ENCODE measurements around the gene PCIF1. TPM values are rescaled to one million over a fixed set of nuclear protein-coding genes. Genes with fewer than 3 reads are reported as not detected.

The PCIF1 gene
- total RNA-seq, 1 experiment from 2014 or later = 18.4 TPM

- Histone ChIP-seq H3K27me3 (ENCODE audit: low read length) (no peaks in the 10 kb centered on the region), H3K9ac (ENCODE audit: low read length) (peak overlapping the region; percentile 63), H3K9me3 (ENCODE audit: low read length) (no peaks in the 10 kb centered on the region), H3K4me1 (ENCODE audit: insufficient read depth, low read length) (0 out of 2 replicates have a peak, but pooled peaks cover 9% of the 10 kb centered on the region), H3K9me2 (replicated peaks; ENCODE audit: low read length) (no peaks in the 10 kb centered on the region), H3F3A (ENCODE audit: low read length, unreplicated experiment) (no peaks in the 10 kb centered on the region), H3K4me2 (ENCODE audit: low read length) (peak overlapping the region; percentile 84), H4K20me1 (ENCODE audit: low read length) (no peaks in the 10 kb centered on the region), H3K4me3 (ENCODE audit: low read length) (peak overlapping the region; percentile 65), H3K36me3 (ENCODE audit: low read depth, low read length) (no peaks in the 10 kb centered on the region), H3K27ac (ENCODE audit: low read length) (no peak overlapping the region), H3K79me2 (ENCODE audit: low read length) (no peaks in the 10 kb centered on the region), H2AFZ (ENCODE audit: low read length) (peak overlapping the region; percentile 53)
- ATAC-seq (no peak), DNase-seq (no peak)
- no peak for TF ChIP-seq EZH2 (IDR thresholded peaks at IDR 0.05; ENCODE audit: low read length, unreplicated experiment)
- intact Hi-C loops (cut with micrococcal nuclease) = no loop called here
- ChIA-PET POLR2A (ENCODE audit: unreplicated experiment) (interaction anchor here (0.5 kb wide), 1 partner anchor 23 kb away, joined by 5 read pairs; no protein-coding TSS in a partner anchor), CTCF (no interaction called here)
- no TSS peak for BruUV-seq (replicated peaks)
Measured at GRCh38 chr20:45912344-45912682, 22.2 kb upstream of the PCIF1 start.

DNA sequence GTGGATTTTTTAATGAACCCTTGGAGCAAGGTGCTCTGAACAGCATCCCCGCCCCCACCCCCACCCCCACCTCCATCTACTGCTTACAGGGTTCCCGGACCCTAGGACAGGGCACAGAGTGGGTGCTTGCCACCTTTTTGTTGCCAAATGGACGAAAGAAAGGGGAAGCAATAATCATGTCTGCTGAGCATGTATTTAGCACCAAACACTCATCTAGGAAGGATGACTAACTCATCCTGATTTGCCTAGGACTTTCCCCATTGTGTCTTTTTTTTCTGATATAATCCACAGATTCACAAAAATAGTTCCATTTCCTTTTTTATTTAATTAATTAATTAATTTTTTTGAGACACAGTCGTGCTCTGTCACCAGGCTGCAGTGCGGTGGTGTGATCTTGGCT lies 21.4 kb upstream of the PCIF1 start:
- H3K79me2 ChIP-seq (ENCODE audit: low read length) = no peaks in the 10 kb centered on the region
- H3K27me3 ChIP-seq (ENCODE audit: low read length) = no peaks in the 10 kb centered on the region
- ATAC-seq (no peak), DNase-seq (no peak)
- no peaks in the 10 kb centered on the region for H3K36me3 ChIP-seq (ENCODE audit: low read depth, low read length)
- H2AFZ ChIP-seq (ENCODE audit: low read length) = no peak overlapping the region
- no peak overlapping the region for H3K4me2 ChIP-seq (ENCODE audit: low read length)
- no peak overlapping the region for H3K27ac ChIP-seq (ENCODE audit: low read length)
- H3K9me3 ChIP-seq (ENCODE audit: low read length) = no peaks in the 10 kb centered on the region
- TF ChIP-seq EZH2 (IDR thresholded peaks at IDR 0.05; ENCODE audit: low read length, unreplicated experiment) = no peak
- TF ChIP-seq EZH2phosphoT487 (IDR thresholded peaks at IDR 0.05; ENCODE audit: borderline replicate concordance, low read length) = no peak
- no peak for TF ChIP-seq CTCF (conservative IDR thresholded peaks at IDR 0.05; ENCODE audit: low read depth, low read length)
- H4K20me1 ChIP-seq (ENCODE audit: low read length) = no peaks in the 10 kb centered on the region
- no peak overlapping the region for H3K9ac ChIP-seq (ENCODE audit: low read length)
- BruUV-seq (replicated peaks) = no TSS peak
- no peaks in the 10 kb centered on the region for H3F3A ChIP-seq (ENCODE audit: low read length, unreplicated experiment)
- no peaks in the 10 kb centered on the region for H3K9me2 ChIP-seq (replicated peaks; ENCODE audit: low read length)
- ChIA-PET POLR2A (ENCODE audit: unreplicated experiment) (no interaction called here), CTCF (no interaction called here)
- H3K4me1 ChIP-seq (ENCODE audit: insufficient read depth, low read length) = 0 out of 2 replicates have a peak, but pooled peaks cover 9% of the 10 kb centered on the region
- no peak overlapping the region for H3K4me3 ChIP-seq (ENCODE audit: low read length)
- intact Hi-C loops (cut with micrococcal nuclease) = no loop called here

DNA sequence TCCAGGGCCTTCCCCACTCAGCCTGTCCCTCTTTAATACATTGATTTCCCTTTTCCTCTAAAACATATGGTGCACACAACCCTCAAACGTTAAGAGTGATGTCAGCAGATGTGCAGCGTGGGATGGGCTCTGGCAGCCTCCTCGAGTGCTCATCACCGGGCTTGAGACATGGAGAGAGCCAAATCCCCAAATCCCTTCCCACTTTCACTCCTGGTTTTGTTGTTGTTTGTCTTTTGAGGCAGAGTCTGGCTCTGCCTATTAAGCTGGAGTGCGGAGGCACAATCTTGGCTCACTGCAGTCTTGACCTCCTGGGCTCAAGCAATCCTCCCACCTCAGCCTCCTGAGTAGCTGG lies 16.7 kb upstream of the PCIF1 start:
- no peak overlapping the region for H3K9ac ChIP-seq (ENCODE audit: low read length)
- TF ChIP-seq EZH2 (IDR thresholded peaks at IDR 0.05; ENCODE audit: low read length, unreplicated experiment) = no peak
- TF ChIP-seq CTCF (conservative IDR thresholded peaks at IDR 0.05; ENCODE audit: low read depth, low read length) = no peak
- no peak for TF ChIP-seq EZH2phosphoT487 (IDR thresholded peaks at IDR 0.05; ENCODE audit: borderline replicate concordance, low read length)
- H3F3A ChIP-seq (ENCODE audit: low read length, unreplicated experiment) = no peaks in the 10 kb centered on the region
- DNase-seq (no peak), ATAC-seq (no peak)
- no peak overlapping the region for H3K4me2 ChIP-seq (ENCODE audit: low read length)
- ChIA-PET CTCF (no interaction called here), POLR2A (ENCODE audit: unreplicated experiment) (no interaction called here)
- no peaks in the 10 kb centered on the region for H3K9me3 ChIP-seq (ENCODE audit: low read length)
- H3K4me1 ChIP-seq (ENCODE audit: insufficient read depth, low read length) = peaks cover 8% of the 10 kb centered on the region
- H3K79me2 ChIP-seq (ENCODE audit: low read length) = no peaks in the 10 kb centered on the region
- H3K27me3 ChIP-seq (ENCODE audit: low read length) = no peaks in the 10 kb centered on the region
- no peaks in the 10 kb centered on the region for H3K36me3 ChIP-seq (ENCODE audit: low read depth, low read length)
- no peak overlapping the region for H3K27ac ChIP-seq (ENCODE audit: low read length)
- H3K4me3 ChIP-seq (ENCODE audit: low read length) = no peak overlapping the region
- H4K20me1 ChIP-seq (ENCODE audit: low read length) = no peaks in the 10 kb centered on the region
- BruUV-seq (replicated peaks) = no TSS peak
- no peaks in the 10 kb centered on the region for H3K9me2 ChIP-seq (replicated peaks; ENCODE audit: low read length)
- no peak overlapping the region for H2AFZ ChIP-seq (ENCODE audit: low read length)
- intact Hi-C loops (cut with micrococcal nuclease) = no loop called here

All from PC-3 (cell line).